AG04450 (cell line): Measurements from ENCODE around the gene POLR1A. TPM values are rescaled to one million over a fixed set of nuclear protein-coding genes. Genes with fewer than 3 reads are reported as not detected.

Source experiments
- CTCF ChIA-PET: fragments of 300-600, 350-600 bp; formaldehyde crosslinking; extraction: SDS; loops from one replicate; lab custom pipeline; 2022; ENCODE audit warnings: antibody characterized with exemption, inconsistent platforms; lab: Charles Lee
- POLR2A ChIA-PET: fragments of 350-600 bp; formaldehyde crosslinking; extraction: SDS; loops from one replicate; lab custom pipeline; 2021; ENCODE audit warnings: antibody characterized with exemption, inconsistent platforms; lab: Yijun Ruan, JAX
- DNase-seq: peaks from one replicate; pipeline ENCODE4 v3.0.0-alpha.2; 2011; ENCODE audit warnings: low read depth, low spot score
- H3K27ac ChIP-seq: one replicate; pipeline ENCODE4 v1.5.1; 2012; ENCODE audit warnings: low read depth, low read length, control low read depth
- H3K27me3 ChIP-seq: one replicate; pipeline ENCODE4 v1.6.0; 2012; ENCODE audit warnings: low read length; ENCODE audit not compliant: control insufficient read depth, insufficient read depth
- H3K4me3 ChIP-seq: 2 replicates; pipeline ENCODE4 v1.5.1; 2011; ENCODE audit warnings: mild to moderate bottlenecking, low read depth, low read length, control low read depth
- H3K9me3 ChIP-seq: 2 replicates; pipeline ENCODE4 v1.5.1; 2012; ENCODE audit warnings: low read length; ENCODE audit not compliant: control insufficient read depth, insufficient read depth
- polyA plus RNA-seq: library from polyadenylated mRNA; depleted of rRNA; stranded (reverse); fragments of >200 nt; gene quantifications from 2 replicates; pipeline ENCODE4 v1.2.3, GENCODE V29; 2011
- TF ChIP-seq, protein P1 (sequence below): IDR thresholded peaks from 2 replicates; pipeline ENCODE4 v1.5.1; 2011; ENCODE audit warnings: low read depth, low read length, control low read depth, inconsistent platforms

Gene POLR1A
- polyA plus RNA-seq, 1 experiment = 11.1 TPM

GRCh38 chr2:86000131-86000937 is 105.4 kb downstream of the POLR1A start:
- Histone ChIP-seq H3K4me3 (no peak overlapping the region), H3K27ac (peak overlapping the region; percentile 21), H3K9me3 (peaks cover 9% of the 10 kb centered on the region), H3K27me3 (no peaks in the 10 kb centered on the region)
- POLR2A ChIA-PET = no interaction called here
- CTCF ChIA-PET = interaction anchor here (0.6 to 1.2 kb wide), 2 partner anchors 111 to 173 kb away, joined by 3 to 5 read pairs; no protein-coding TSS in a partner anchor
- no peak for DNase-seq
- TF ChIP-seq, protein P1, sequence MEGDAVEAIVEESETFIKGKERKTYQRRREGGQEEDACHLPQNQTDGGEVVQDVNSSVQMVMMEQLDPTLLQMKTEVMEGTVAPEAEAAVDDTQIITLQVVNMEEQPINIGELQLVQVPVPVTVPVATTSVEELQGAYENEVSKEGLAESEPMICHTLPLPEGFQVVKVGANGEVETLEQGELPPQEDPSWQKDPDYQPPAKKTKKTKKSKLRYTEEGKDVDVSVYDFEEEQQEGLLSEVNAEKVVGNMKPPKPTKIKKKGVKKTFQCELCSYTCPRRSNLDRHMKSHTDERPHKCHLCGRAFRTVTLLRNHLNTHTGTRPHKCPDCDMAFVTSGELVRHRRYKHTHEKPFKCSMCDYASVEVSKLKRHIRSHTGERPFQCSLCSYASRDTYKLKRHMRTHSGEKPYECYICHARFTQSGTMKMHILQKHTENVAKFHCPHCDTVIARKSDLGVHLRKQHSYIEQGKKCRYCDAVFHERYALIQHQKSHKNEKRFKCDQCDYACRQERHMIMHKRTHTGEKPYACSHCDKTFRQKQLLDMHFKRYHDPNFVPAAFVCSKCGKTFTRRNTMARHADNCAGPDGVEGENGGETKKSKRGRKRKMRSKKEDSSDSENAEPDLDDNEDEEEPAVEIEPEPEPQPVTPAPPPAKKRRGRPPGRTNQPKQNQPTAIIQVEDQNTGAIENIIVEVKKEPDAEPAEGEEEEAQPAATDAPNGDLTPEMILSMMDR = no peak

- no peak for DNase-seq
- peaks cover 5% of the 10 kb centered on the region for H3K9me3 ChIP-seq
These were observed 106.4 kb downstream of the POLR1A start for GRCh38 chr2:85999061-85999831.

GRCh38 chr2:85998071-85998991 is 107.4 kb downstream of the POLR1A start:
- Histone ChIP-seq H3K27ac (peak overlapping the region; percentile 96), H3K9me3 (peaks cover 5% of the 10 kb centered on the region), H3K4me3 (no peak overlapping the region), H3K27me3 (no peaks in the 10 kb centered on the region)
- DNase-seq = peak; percentile 33
- POLR2A ChIA-PET = interaction anchor here (0.6 to 1.2 kb wide), 3 partner anchors 31 to 39 kb away, joined by 3 to 4 read pairs (median 4); no protein-coding TSS in a partner anchor
- TF ChIP-seq, protein P1 = no peak
- CTCF ChIA-PET = interaction anchor here (1.5 kb wide), 1 partner anchor 109 kb away, joined by 5 read pairs; no protein-coding TSS in a partner anchor

More at GRCh38 chr2:85999061-85999831, 106.4 kb downstream of the POLR1A start:
- TF ChIP-seq, protein P1 = no peak
- Histone ChIP-seq H3K27ac (peak overlapping the region; percentile 96), H3K27me3 (no peaks in the 10 kb centered on the region), H3K4me3 (no peak overlapping the region)
- ChIA-PET CTCF (interaction anchor here (1.2 to 1.5 kb wide), 2 partner anchors 110 to 172 kb away, joined by 5 read pairs; no protein-coding TSS in a partner anchor), POLR2A (interaction anchor here (0.9 to 1.2 kb wide), 2 partner anchors 36 to 38 kb away, joined by 4 read pairs; no protein-coding TSS in a partner anchor)

DNA sequence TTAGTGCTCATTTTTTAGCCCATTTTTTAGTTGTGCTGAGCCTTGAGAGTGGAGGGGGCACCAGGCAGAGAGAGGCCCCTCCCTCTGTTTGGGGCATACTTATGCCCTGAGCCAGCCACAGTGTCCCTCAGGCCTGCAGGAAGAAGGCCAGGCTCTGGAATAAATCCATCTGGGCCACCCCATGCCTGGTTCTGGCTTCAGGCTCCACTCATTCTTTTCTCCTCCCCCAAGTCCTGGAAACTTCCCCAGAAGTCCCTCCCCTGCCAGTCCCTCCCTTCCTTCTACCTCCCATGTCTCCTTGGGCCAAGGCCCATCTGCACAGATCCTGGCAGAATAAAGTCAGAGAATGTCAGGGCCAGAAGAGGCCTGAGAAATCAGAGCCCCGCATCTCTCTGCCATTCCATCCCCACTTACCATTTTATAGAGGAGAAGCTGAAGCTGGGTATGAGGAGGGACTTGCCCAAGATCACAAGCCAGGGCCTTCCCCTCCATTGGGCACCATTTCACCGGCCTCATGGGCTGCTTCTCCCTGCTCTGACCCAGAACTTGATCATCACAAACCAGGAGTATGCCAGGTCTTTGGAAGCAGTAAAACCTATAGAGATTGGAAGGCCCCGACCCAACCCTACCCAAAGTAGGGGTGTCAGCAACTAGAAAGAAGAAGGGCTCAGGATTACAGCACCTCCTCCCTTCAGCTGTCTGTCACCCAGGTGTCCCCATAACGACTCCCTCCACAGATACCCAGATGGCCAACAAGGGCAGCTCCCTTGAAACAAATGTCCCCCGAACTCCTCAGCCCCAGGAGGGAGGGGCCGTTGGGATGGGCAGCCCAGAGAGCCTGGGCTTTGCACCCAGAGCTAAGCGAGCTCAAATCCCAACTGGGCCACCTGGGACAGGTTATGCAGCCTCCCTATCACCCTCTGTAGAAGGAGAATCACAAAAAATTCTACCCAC is 108.4 kb downstream of the POLR1A start:
- TF ChIP-seq, protein P1 = no peak
- Histone ChIP-seq H3K9me3 (peaks cover 5% of the 10 kb centered on the region), H3K27me3 (no peaks in the 10 kb centered on the region), H3K27ac (peak overlapping the region; percentile 96), H3K4me3 (no peak overlapping the region)
- no peak for DNase-seq
- ChIA-PET POLR2A (interaction anchor here (0.7 kb wide), 1 partner anchor 111 kb away, joined by 4 read pairs; no protein-coding TSS in a partner anchor), CTCF (interaction anchor here (1.1 kb wide), 2 partner anchors 83 to 170 kb away, joined by 4 to 5 read pairs; no protein-coding TSS in a partner anchor)
